Measurements from ENCODE around the gene RASA3. TPM values are rescaled to one million over a fixed set of nuclear protein-coding genes. Genes with fewer than 3 reads are reported as not detected.

Gene RASA3
- total RNA-seq, 2 donors from 2014 or later: 6.3 to 12.0 TPM

DNA sequence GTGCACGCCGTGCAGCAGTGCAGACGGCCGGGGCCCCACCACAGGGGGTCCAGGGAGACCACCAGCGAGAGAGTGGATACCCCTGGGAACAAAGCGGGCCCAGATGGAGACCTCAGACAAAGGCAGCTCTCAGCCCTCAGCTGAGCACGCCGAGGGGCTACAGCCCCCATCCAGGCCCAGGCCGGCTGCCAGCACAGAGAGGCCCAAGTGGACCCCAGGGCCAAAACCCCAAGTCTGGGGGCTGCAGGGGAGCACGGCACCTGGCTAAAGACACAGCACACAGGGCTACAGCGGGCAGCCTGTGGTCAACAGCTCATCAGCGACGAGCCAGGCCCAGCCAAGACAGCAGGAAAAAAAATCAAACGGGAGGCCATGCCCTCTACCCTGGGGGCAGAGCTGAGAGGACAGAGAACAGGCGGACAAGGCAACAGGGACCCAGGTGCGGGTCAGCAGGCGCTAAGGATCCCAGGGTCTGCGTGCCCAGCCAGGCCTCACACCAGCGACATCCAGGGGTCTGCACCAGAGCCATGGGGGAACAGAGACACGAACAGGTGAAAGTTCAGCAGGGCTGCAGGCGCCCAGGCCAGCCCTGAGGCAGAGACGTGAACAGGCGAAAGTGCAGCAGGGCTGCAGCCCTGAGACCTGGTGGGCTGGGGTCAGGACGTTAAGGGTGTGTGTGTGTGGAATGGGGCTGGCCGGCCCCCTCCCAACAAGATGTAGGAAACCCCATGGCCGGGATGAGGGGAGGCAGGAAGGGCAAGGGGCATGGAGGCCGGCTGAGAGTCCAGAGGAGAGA is 34.3 kb downstream of the RASA3 start:
- Histone ChIP-seq H3K9ac (ENCODE audit: extremely low read depth, low read length, poor library complexity, severe bottlenecking) (no peak overlapping the region), H3K4me3 (ENCODE audit: low read length) (no peak overlapping the region), H3K4me1 (ENCODE audit: control insufficient read depth, insufficient read depth, low read length) (no peaks in the 10 kb centered on the region), H3K36me3 (ENCODE audit: control insufficient read depth, insufficient read depth, low read length) (no peaks in the 10 kb centered on the region), H3K27me3 (ENCODE audit: control insufficient read depth, insufficient read depth, low read length, poor library complexity, severe bottlenecking) (no peaks in the 10 kb centered on the region), H3K9me3 (ENCODE audit: control insufficient read depth, low read length) (peaks cover 10% of the 10 kb centered on the region), H3K27ac (ENCODE audit: low read depth, low read length) (peak overlapping the region; percentile 91)
- H3K27ac Mint-ChIP-seq: peak overlapping the region; percentile 71
- TF ChIP-seq CTCF (conservative IDR thresholded peaks at IDR 0.05): no peak
- peaks cover 13% of the 10 kb centered on the region for H3K9me3 Mint-ChIP-seq
- peaks cover 4% of the 10 kb centered on the region for H3K4me1 Mint-ChIP-seq
- 85 to 86% methylated on average over 23 to 27 of the region's 27 CpGs for WGBS, 2 experiments (ENCODE audit: insufficient coverage in 1 of 2, insufficient read length in 1 of 2)
- H3K27me3 Mint-ChIP-seq (ENCODE audit: insufficient read depth): no peaks in the 10 kb centered on the region
- H3K36me3 Mint-ChIP-seq (ENCODE audit: low read depth): peaks cover 5% of the 10 kb centered on the region
- H3K4me3 Mint-ChIP-seq: no peak overlapping the region
- peak; percentile 68 for DNase-seq

GRCh38 chr13:114097212-114097892 is 35.1 kb downstream of the RASA3 start:
- Histone ChIP-seq H3K4me3 (ENCODE audit: low read length) (no peak overlapping the region), H3K4me1 (ENCODE audit: control insufficient read depth, insufficient read depth, low read length) (no peaks in the 10 kb centered on the region), H3K27ac (ENCODE audit: low read depth, low read length) (peak overlapping the region; percentile 91), H3K36me3 (ENCODE audit: control insufficient read depth, insufficient read depth, low read length) (no peaks in the 10 kb centered on the region), H3K9me3 (ENCODE audit: control insufficient read depth, low read length) (peaks cover 18% of the 10 kb centered on the region), H3K27me3 (ENCODE audit: control insufficient read depth, insufficient read depth, low read length, poor library complexity, severe bottlenecking) (no peaks in the 10 kb centered on the region), H3K9ac (ENCODE audit: extremely low read depth, low read length, poor library complexity, severe bottlenecking) (no peak overlapping the region)
- peak; percentile 43 for DNase-seq
- Mint-ChIP-seq H3K36me3 (ENCODE audit: low read depth) (peaks cover 5% of the 10 kb centered on the region), H3K4me1 (peaks cover 4% of the 10 kb centered on the region), H3K27me3 (ENCODE audit: insufficient read depth) (no peaks in the 10 kb centered on the region), H3K4me3 (no peak overlapping the region), H3K27ac (peak overlapping the region; percentile 81), H3K9me3 (peaks cover 18% of the 10 kb centered on the region)
- 90 to 95% methylated on average over 16 to 25 of the region's 25 CpGs for WGBS, 2 experiments (ENCODE audit: insufficient coverage in 1 of 2, insufficient read length in 1 of 2)
- TF ChIP-seq CTCF (conservative IDR thresholded peaks at IDR 0.05): no peak

DNA sequence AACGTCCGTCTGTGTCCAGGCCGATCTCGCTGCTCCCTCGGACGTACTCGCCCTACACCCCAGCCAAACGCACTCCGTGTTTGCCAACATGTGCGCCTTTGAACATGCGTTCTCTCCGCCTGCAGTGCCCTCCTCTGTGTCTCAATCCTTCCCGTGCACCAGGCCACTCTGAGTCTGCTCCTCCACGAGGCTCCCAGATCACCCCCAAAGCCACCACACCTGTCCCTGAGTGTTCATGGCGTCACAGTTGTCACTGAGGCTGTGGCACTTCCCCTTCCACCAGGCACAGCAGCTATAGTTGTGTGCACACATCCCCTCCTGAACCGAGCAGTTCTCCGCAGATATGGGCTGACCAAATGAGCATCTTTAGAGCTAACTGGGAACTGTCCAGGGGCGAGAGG is 35.6 kb downstream of the RASA3 start:
- peak overlapping the region; percentile 81 for H3K27ac Mint-ChIP-seq
- H3K4me3 Mint-ChIP-seq: no peak overlapping the region

More for the DNA sequence above, 35.6 kb downstream of the RASA3 start:
- peaks cover 23% of the 10 kb centered on the region for H3K9me3 Mint-ChIP-seq
- peak; percentile 33 for DNase-seq
- Histone ChIP-seq H3K36me3 (ENCODE audit: control insufficient read depth, insufficient read depth, low read length) (no peaks in the 10 kb centered on the region), H3K4me3 (ENCODE audit: low read length) (no peak overlapping the region), H3K27me3 (ENCODE audit: control insufficient read depth, insufficient read depth, low read length, poor library complexity, severe bottlenecking) (no peaks in the 10 kb centered on the region), H3K9me3 (ENCODE audit: control insufficient read depth, low read length) (peaks cover 21% of the 10 kb centered on the region), H3K4me1 (ENCODE audit: control insufficient read depth, insufficient read depth, low read length) (no peaks in the 10 kb centered on the region), H3K9ac (ENCODE audit: extremely low read depth, low read length, poor library complexity, severe bottlenecking) (no peak overlapping the region), H3K27ac (ENCODE audit: low read depth, low read length) (peak overlapping the region; percentile 91)
- TF ChIP-seq CTCF (conservative IDR thresholded peaks at IDR 0.05): no peak
- peaks cover 4% of the 10 kb centered on the region for H3K4me1 Mint-ChIP-seq
- 92 to 93% methylated on average over 18 of the region's 18 CpGs for WGBS, 2 experiments (ENCODE audit: insufficient coverage in 1 of 2, insufficient read length in 1 of 2)
- H3K36me3 Mint-ChIP-seq (ENCODE audit: low read depth): peaks cover 5% of the 10 kb centered on the region
- no peaks in the 10 kb centered on the region for H3K27me3 Mint-ChIP-seq (ENCODE audit: insufficient read depth)
